Germinal center (tissue), 1 donor: ENCODE results near the gene MYO7A.

Source experiments
- DNase-seq: peaks from one replicate; pipeline ENCODE4 v3.0.0; 2012; ENCODE audit warnings: mixed read lengths, low spot score

Gene MYO7A

GRCh38 chr11:77111946-77112345, 16.1 kb upstream of the MYO7A start:
- DNase-seq, result no peak

GRCh38 chr11:77112641-77113381, 15.2 kb upstream of the MYO7A start:
- no peak for DNase-seq

- DNase-seq, result peak; percentile 49
Measured at GRCh38 chr11:77113382-77114088, 14.5 kb upstream of the MYO7A start.

DNA sequence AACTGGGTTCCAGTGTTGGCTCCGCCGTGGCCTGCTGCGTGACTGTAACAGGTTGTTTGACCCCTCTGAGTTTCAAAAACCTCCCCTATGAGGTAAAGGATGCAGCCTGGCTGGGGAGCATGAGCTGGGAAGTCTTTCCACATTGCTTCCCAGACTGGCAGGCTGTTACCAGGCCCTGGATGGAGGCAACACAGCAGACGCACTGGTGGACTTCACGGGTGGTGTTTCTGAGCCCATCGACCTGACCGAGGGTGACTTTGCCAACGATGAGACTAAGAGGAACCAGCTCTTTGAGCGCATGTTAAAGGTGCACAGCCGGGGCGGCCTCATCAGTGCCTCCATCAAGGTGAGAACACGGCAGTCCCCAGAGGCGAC, 14.0 kb upstream of the MYO7A start:
- no peak for DNase-seq

DNA sequence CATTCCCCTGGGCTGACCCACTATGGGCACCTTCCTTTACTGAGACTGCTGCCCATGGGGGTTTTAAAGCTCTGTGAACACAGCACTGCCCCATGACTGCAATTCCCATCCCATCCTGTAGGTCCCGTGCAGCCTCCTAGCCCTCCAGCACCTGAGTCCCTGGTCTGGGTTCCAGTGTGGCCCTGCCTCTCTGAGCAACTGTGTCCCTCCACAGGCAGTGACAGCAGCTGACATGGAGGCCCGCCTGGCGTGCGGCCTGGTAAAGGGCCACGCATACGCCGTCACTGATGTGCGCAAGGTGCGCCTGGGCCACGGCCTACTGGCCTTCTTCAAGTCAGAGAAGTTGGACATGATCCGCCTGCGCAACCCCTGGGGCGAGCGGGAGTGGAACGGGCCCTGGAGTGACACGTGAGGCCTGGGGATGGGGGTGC, 12.8 kb upstream of the MYO7A start:
- peak; percentile 24 for DNase-seq

DNA sequence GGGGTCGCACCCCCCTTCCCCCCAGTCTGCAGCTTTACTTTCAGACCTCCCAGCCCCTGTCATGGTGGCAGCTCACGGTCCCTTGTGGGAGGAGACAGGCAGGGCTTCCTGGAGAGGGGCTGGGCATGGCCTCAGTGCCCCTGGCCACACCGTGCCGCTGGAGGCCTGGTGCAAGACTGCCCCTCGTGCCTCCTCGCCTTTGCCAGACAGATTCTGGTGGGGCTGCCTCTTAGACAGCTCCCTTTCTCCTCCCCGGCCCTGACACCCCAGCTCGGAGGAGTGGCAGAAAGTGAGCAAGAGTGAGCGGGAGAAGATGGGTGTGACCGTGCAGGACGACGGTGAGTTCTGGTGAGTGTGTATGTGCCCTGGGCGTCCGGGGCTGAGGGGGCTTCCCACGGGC, 12.1 kb upstream of the MYO7A start:
- DNase-seq, result no peak

DNA sequence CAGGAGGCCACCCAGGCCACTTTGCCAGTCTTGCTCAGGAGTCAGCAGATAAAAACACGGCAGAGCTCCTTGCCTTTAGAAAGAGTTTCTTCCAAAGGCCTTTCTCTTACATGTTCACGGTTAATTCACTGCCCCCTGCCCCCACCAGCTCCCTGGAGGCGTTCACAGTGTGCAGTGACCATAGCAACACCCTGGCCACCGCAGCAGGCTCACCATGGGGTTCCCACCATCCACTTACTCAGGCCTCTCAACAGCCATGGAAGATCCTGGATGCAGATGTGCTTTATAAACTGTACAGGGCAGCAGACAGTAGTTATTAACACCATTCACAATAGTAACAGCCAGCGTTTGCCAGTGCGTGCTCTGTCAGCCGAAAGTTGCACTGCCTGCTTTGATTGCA, 10.6 kb upstream of the MYO7A start:
- DNase-seq, result no peak

DNA sequence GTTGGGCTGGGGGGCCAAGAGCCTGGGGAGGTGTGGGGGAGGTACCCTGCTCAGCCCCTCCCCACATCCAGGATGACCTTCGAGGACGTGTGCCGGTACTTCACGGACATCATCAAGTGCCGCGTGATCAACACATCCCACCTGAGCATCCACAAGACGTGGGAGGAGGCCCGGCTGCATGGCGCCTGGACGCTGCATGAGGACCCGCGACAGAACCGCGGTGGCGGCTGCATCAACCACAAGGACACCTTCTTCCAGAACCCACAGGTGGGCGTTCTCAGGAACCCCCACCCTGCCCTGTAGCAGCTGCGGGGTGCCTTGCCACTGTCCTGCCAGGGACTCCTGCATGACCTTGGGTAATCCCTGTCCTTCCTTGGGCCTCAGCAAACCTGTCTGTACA, 10.0 kb upstream of the MYO7A start:
- no peak for DNase-seq

GRCh38 chr11:77118971-77119370, 9.1 kb upstream of the MYO7A start:
- no peak for DNase-seq

- DNase-seq, result no peak
Measured at GRCh38 chr11:77119531-77119936, 8.5 kb upstream of the MYO7A start.

DNA sequence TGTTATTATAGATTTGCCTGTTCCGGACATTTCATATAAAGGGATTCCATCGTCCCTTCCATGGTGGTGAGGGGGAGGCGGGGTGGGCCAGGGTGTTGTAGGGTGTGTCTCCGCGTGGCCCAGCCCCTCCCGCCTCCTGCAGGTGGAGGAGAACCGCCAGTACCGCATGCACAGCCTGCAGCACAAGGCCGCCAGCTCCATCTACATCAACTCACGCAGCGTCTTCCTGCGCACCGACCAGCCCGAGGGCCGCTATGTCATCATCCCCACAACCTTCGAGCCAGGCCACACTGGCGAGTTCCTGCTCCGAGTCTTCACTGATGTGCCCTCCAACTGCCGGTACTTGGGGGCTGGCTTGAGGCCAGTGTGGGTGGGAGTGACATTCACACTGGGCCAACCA, 7.5 kb upstream of the MYO7A start:
- DNase-seq, result no peak

DNA sequence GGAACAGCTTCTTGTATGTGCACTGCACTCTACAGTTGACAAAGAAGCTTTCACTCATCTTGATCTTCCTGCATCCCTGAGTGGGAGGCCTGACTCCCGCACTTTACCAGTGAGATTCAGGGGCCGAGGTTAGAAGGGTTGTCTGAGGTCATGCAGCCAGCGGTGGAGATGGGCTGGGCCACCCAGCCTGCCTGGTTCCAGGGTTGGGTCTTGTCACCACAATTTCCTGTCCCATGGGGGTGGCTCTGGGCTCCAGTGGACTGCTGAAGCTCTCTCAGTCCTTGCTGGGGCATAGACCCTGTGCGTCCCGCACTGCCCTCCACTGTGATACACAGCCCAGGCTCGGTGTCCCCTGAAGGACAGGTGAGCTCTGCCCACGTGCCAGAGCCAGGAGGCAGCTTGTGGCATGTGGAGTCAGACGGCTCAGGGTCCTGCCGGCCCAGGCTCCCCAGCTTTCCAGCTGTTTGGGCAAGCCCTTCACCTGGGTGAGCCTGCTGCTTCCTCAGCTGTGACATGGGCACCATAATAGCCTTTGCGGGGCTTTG, 6.9 kb upstream of the MYO7A start:
- no peak for DNase-seq

DNA sequence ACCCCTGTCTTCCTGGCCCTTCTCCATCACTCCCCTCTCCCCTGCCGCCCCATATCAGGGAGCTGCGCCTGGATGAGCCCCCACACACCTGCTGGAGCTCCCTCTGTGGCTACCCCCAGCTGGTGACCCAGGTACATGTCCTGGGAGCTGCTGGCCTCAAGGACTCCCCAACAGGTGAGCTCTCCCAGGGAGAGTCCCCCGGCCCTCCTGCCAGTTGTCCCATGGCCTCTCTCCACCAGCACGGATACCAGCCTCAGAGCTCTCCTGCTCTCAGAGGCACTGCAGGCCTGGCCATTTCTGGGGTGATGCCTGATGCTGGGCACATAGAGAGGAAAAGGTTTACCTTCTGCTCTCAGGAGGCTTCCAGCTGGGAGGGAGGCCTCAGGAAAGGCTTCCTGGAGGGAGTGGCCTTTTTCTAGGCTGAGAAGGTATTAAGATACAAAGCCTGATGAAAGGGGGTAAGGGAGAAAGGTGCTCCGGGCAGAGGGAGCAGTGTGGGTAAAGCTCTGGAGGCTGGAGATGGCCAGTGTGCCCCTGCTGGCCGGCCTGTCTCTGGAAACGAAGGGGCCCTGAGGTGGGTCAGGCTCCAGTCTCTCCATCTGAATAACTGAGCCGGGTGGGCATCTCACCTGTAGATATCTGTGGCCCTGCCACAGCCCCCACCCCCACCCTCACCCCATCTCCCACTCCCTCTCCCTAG, 6.0 kb upstream of the MYO7A start:
- no peak for DNase-seq

DNA sequence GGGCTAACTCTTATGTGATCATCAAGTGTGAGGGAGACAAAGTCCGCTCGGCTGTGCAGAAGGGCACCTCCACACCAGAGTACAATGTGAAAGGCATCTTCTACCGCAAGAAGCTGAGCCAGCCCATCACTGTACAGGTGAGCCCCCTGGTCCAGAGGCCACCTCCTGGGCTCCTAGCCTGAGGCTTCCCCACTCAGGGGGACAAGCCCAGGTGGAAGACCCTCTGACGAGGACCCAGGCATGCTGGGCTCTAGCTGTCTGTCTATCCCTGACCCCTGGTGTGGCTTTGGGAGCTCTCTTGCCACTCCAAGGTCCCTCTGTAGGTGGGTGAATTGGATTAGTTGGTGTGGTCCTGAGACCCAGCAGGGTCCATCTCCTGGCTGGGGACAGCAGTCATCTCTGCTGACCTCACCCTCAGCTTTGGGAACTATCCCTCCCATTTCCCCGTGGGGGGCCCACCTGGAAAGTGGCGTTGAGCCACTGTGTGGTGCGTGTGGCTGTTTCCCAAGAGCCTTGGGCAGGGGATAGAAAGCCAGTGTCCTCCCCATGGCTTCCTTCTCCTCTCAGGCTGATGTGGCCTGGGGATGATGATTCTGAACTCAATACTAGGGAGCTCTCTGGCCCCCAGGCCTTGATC, 5.4 kb upstream of the MYO7A start:
- DNase-seq, result no peak

GRCh38 chr11:77123591-77123990, 4.5 kb upstream of the MYO7A start:
- no peak for DNase-seq

- DNase-seq, result no peak
Measured at GRCh38 chr11:77124041-77124440, 4.0 kb upstream of the MYO7A start.

GRCh38 chr11:77124488-77124887, 3.6 kb upstream of the MYO7A start:
- no peak for DNase-seq

DNA sequence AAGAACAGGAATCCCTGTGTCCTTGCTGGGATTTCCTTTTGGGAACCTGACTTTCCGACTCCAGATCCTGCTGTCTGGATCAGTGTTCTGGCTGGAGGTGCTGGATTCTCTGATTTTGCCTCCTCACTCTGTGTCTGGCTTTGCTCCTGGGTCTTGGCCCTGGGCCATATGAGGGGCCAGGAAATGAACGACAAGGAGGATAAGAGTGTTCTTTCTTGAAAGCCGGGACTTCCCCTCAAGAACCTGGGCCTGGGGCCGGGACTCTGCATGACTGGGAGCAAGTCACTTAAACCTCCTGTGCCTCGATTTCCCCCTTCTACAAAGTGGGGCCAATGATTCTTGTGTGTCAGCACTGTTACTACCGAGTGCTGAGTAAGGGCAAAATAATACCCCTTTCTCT, 2.9 kb upstream of the MYO7A start:
- DNase-seq, result no peak

- DNase-seq, result no peak
Measured at GRCh38 chr11:77125695-77126094, 2.4 kb upstream of the MYO7A start.

GRCh38 chr11:77126156-77126775, 1.8 kb upstream of the MYO7A start:
- no peak for DNase-seq

- DNase-seq, result no peak
Measured at GRCh38 chr11:77126861-77127234, 1.2 kb upstream of the MYO7A start.
